Psoas muscle (tissue), 8 donors: ENCODE data around the gene MYBL2. TPM values are rescaled to one million over a fixed set of nuclear protein-coding genes. Genes with fewer than 3 reads are reported as not detected.

Experiments
- ATAC-seq, 4 donors: fragments of 200-7000 bp; cut with Tn5 transposase; one replicate each; pipeline ENCODE4 v1.9.1; 2020; ENCODE audit warnings: moderate library complexity in 3 of 4, mild to moderate bottlenecking in 2 of 4
- DNase-seq, 2 donors: peaks; one replicate each; pipeline ENCODE4 v3.0.0-alpha.2; 2020
- H3K27ac ChIP-seq: fragments of 200-600 bp; one replicate; pipeline ENCODE4 v1.8.0; 2022
- H3K27me3 ChIP-seq, 3 donors: fragments of 200-600 bp in 1 of 3; one replicate each; pipeline versions ENCODE4 v1.6.1 to v1.8.0; 2013 to 2022; ENCODE audit warnings: low read length in 2 of 3, mild to moderate bottlenecking in 2 of 3, moderate library complexity in 1 of 3; ENCODE audit not compliant: insufficient read depth in 3 of 3
- H3K36me3 ChIP-seq, 2 donors: fragments of 200-600 bp in 1 of 2; one replicate each; pipeline versions ENCODE4 v1.6.1 to v1.8.0; 2013 to 2022; ENCODE audit warnings: low read depth in 1 of 2, mild to moderate bottlenecking in 1 of 2, moderate library complexity in 1 of 2; ENCODE audit not compliant: insufficient read depth in 1 of 2
- H3K4me1 ChIP-seq: fragments of 200-600 bp; one replicate; pipeline ENCODE4 v1.8.0; 2022
- H3K4me3 ChIP-seq: fragments of 200-600 bp; one replicate; pipeline ENCODE4 v1.8.0; 2022; ENCODE audit warnings: mild to moderate bottlenecking
- H3K9me3 ChIP-seq: fragments of 200-600 bp; one replicate; pipeline ENCODE4 v1.8.0; 2022
- CTCF ChIP-seq: fragments of 200-600 bp; IDR thresholded peaks from one replicate; pipeline ENCODE4 v1.8.0; 2022; ENCODE audit warnings: antibody characterized with exemption
- WGBS, 3 donors: extraction: QIAGEN DNeasy Blood & Tissue Kit; methylation state at CpG; one replicate each; pipeline versions ENCODE4 v1.1.6 to v1.1.7; 2013; 5-methylcytosine and 5-hydroxymethylcytosine counted together
- intact Hi-C, 2 donors: fragments of 100-400 bp; cut with DNase I; formaldehyde crosslinking; loops; one replicate each; pipeline versions ENCODE4 v1.11.0 to v1.14.2; 2022
- polyA plus RNA-seq, 3 donors: library from polyadenylated mRNA; stranded (reverse); fragments of 200-250 nt; gene quantifications; one replicate each; pipeline ENCODE4 v1.2.3, GENCODE V29; 2013
- total RNA-seq, 4 donors: library from RNA; stranded (reverse); fragmentation: NEBNext Ultra II Directional in 2 of 4; extraction: Animal tissue kit (Norgen Biotek cat#: 25700) in 2 of 4; gene quantifications; one replicate each; pipeline versions ENCODE4 v1.2.1 to v1.2.4, GENCODE V29; 2021 to 2023
- donor health status: healthy with polysubstance abuse.
- donor health status: DM: no; HTN: no; CAD: no; lungs with moderate emphysema.
- donor health status: Bipolar disorder and iron deficiency.
- donor health status: healthy.
- donor health status: DM: yes; HTN: yes; CAD: no.
- donor health status: DM: no; HTN: no; CAD: no.
- donor health status: DM: no; HTN: no; CAD: no.
- donor health status: DM: yes; HTN: yes; CAD: no.

Gene MYBL2
- total and polyA plus RNA-seq, 7 donors, result 0.05 to 0.17 (median 0.10) TPM; not detected in 4

DNA sequence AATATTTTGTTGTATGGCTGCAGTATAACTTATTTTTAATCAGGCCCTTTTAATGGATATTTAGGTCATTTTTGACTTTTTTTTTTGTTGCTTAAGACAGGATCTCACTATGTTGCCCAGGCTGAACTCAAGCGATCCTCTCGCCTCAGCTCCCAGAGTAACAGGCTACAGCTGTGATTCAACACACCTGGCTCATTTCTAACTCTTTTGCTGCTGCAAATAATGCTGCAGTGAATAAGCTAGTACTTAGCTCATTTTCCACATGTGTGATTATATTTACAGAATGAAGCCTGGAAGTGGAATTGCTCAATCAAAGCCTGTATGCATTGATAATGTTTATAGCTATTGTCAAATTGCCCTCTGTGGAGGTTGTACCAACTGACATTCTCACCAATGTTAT lies 58.8 kb downstream of the MYBL2 start:
- intact Hi-C loops, result no loop called here
- 90 to 92% (median 92%) methylated on average over 2 of the region's 2 CpGs for WGBS, 3 donors
- H3K36me3 ChIP-seq, result no peaks in the 10 kb centered on the region
- H3K4me3 ChIP-seq, result no peak overlapping the region
- ATAC-seq (no peak), DNase-seq (no peak)
- H3K27ac ChIP-seq, result no peak overlapping the region
- TF ChIP-seq CTCF, result no peak
- peaks cover 0 to 4% (median 0%) of the 10 kb centered on the region in 3 donors for H3K27me3 ChIP-seq
- H3K9me3 ChIP-seq, result no peaks in the 10 kb centered on the region
- no peaks in the 10 kb centered on the region for H3K4me1 ChIP-seq

DNA sequence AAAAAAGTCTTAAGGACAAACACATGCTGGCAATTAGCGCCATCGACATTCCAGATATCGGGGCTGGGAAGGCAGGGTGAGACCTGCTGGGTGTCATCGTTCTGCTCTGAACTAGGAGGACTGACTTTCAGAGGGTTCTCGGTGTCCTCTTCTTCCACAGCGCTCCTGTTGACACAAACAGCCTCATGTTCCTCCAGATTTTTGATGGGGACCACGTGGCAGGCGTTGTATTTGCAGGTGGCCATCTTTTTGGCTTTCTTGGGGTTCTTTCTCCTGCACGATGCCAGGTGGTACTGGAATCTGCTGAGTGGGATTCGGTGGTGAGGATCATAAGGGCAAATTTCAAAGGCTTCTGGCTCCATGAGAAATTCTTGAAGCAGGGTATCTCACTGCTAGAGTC lies 59.4 kb downstream of the MYBL2 start:
- TF ChIP-seq CTCF, result no peak

GRCh38 chr20:43726811-43727338 lies 60.0 kb downstream of the MYBL2 start, which contains the start of gene GTSF1L:
TSS of gene GTSF1L (minus strand) at chr20:43727002. CDS start at chr20:43726694, 308 bp downstream.
- Histone ChIP-seq H3K27me3 (peaks cover 0 to 4% (median 0%) of the 10 kb centered on the region in 3 donors), H3K4me3 (no peak within 1 kb of the TSS), H3K4me1 (no peaks in the 10 kb centered on the region), H3K27ac (no peak within 1 kb of the TSS), H3K9me3 (no peaks in the 10 kb centered on the region), H3K36me3 (no peaks in the 10 kb centered on the region)
- 50 to 52% (median 50%) methylated on average over 11 of the region's 11 CpGs for WGBS, 3 donors
- intact Hi-C loops, result no loop called here
- no peak for TF ChIP-seq CTCF
- ATAC-seq (no peak), DNase-seq (no peak)

More for the DNA sequence above, 59.4 kb downstream of the MYBL2 start:
- no peaks in the 10 kb centered on the region for H3K9me3 ChIP-seq
- H3K27me3 ChIP-seq, result peaks cover 0 to 4% (median 0%) of the 10 kb centered on the region in 3 donors
- no peak overlapping the region for H3K27ac ChIP-seq
- H3K36me3 ChIP-seq, result no peaks in the 10 kb centered on the region
- 80 to 81% (median 80%) methylated on average over 10 of the region's 10 CpGs for WGBS, 3 donors
- H3K4me3 ChIP-seq, result no peak overlapping the region
- no peak for DNase-seq
- H3K4me1 ChIP-seq, result no peaks in the 10 kb centered on the region
- no peak for ATAC-seq
- intact Hi-C loops, result no loop called here

GRCh38 chr20:43727980-43728590 lies 61.2 kb downstream of the MYBL2 start:
- Histone ChIP-seq H3K27ac (no peak overlapping the region), H3K36me3 (no peaks in the 10 kb centered on the region), H3K9me3 (no peaks in the 10 kb centered on the region), H3K4me1 (no peaks in the 10 kb centered on the region), H3K4me3 (no peak overlapping the region), H3K27me3 (peaks cover 0 to 4% (median 0%) of the 10 kb centered on the region in 3 donors)
- TF ChIP-seq CTCF, result no peak
- DNase-seq (no peak), ATAC-seq (no peak)
- intact Hi-C loops, result no loop called here
- WGBS, 3 donors, result 89 to 100% (median 96%) methylated on average over 1 of the region's 1 CpG
